H1 (cell line): Measurements from ENCODE around the gene UBR1. TPM values are rescaled to one million over a fixed set of nuclear protein-coding genes. Genes with fewer than 3 reads are reported as not detected.

Experiments used
- BACH1 ChIP-seq: IDR thresholded peaks from 2 replicates; pipeline ENCODE4 v1.6.1; 2012; ENCODE audit warnings: low read length, improper control_type of control experiment
- EZH2 ChIP-seq: fragments of 200-600 bp; sonication (generic); IDR thresholded peaks from 2 replicates; pipeline ENCODE4 v1.7.1; 2012; ENCODE audit warnings: low read depth, mild to moderate bottlenecking, moderate library complexity, low read length, inconsistent platforms; ENCODE audit not compliant: severe bottlenecking
- POLR2AphosphoS5 ChIP-seq: IDR thresholded peaks from 2 replicates; pipeline ENCODE4 v1.6.1; 2011; ENCODE audit warnings: low read depth, low read length
- polyA plus RNA-seq, 7 experiments: library from polyadenylated mRNA; depleted of rRNA in 3 of 7; stranded (reverse) in 5 of 7; unstranded in 2 of 7; fragments of >200 nt in 5 of 7; fragments of 200-250 nt in 2 of 7; gene quantifications; 1 replicate in 5 of 7; 2 replicates in 1 of 7; 4 replicates in 1 of 7; pipeline versions ENCODE4 v1.2.1 to v1.2.3, GENCODE V29; 2011 to 2013; ENCODE audit warnings: missing spikeins in 2 of 7, mixed read lengths in 2 of 7
- total RNA-seq: library from RNA; stranded (reverse); fragmentation: NEBNext Ultra II Directional; extraction: Animal tissue kit (Norgen Biotek cat#: 25700); gene quantifications from 2 replicates; pipeline ENCODE4 v1.2.1, GENCODE V29; 2021
- TF ChIP-seq, protein P1 (sequence below): fragments of 300-600 bp; sonication (generic); IDR thresholded peaks from 2 replicates; pipeline ENCODE4 v1.7.1; 2012; ENCODE audit warnings: low read length, moderate library complexity, mild to moderate bottlenecking, inconsistent platforms; ENCODE audit not compliant: insufficient replicate concordance

UBR1 gene
- total and polyA plus RNA-seq, 2 of the 8 experiments (the other 6 are each of a cell fraction or from before 2014, with no cell fraction given) = 3.7 to 18.7 TPM

DNA sequence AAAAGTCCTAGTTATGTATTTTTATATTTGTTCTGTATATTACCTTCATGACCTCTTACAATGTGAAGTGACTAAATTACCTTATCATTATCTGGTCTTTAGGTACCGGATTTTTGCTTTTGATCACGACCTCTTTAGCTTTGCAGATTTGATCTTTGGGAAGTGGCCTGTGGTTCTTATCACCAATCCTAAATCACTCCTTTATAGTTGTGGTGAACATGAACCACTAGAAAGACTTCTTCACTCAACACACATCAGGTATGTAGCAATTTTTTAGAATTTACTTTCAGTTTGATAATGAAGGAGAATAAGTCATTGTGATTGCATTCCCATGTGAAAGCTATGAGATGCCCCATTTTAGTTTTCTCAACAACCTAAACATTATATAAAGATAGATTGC, 45.9 kb upstream of the UBR1 start (continued):
- TF ChIP-seq, protein P1, sequence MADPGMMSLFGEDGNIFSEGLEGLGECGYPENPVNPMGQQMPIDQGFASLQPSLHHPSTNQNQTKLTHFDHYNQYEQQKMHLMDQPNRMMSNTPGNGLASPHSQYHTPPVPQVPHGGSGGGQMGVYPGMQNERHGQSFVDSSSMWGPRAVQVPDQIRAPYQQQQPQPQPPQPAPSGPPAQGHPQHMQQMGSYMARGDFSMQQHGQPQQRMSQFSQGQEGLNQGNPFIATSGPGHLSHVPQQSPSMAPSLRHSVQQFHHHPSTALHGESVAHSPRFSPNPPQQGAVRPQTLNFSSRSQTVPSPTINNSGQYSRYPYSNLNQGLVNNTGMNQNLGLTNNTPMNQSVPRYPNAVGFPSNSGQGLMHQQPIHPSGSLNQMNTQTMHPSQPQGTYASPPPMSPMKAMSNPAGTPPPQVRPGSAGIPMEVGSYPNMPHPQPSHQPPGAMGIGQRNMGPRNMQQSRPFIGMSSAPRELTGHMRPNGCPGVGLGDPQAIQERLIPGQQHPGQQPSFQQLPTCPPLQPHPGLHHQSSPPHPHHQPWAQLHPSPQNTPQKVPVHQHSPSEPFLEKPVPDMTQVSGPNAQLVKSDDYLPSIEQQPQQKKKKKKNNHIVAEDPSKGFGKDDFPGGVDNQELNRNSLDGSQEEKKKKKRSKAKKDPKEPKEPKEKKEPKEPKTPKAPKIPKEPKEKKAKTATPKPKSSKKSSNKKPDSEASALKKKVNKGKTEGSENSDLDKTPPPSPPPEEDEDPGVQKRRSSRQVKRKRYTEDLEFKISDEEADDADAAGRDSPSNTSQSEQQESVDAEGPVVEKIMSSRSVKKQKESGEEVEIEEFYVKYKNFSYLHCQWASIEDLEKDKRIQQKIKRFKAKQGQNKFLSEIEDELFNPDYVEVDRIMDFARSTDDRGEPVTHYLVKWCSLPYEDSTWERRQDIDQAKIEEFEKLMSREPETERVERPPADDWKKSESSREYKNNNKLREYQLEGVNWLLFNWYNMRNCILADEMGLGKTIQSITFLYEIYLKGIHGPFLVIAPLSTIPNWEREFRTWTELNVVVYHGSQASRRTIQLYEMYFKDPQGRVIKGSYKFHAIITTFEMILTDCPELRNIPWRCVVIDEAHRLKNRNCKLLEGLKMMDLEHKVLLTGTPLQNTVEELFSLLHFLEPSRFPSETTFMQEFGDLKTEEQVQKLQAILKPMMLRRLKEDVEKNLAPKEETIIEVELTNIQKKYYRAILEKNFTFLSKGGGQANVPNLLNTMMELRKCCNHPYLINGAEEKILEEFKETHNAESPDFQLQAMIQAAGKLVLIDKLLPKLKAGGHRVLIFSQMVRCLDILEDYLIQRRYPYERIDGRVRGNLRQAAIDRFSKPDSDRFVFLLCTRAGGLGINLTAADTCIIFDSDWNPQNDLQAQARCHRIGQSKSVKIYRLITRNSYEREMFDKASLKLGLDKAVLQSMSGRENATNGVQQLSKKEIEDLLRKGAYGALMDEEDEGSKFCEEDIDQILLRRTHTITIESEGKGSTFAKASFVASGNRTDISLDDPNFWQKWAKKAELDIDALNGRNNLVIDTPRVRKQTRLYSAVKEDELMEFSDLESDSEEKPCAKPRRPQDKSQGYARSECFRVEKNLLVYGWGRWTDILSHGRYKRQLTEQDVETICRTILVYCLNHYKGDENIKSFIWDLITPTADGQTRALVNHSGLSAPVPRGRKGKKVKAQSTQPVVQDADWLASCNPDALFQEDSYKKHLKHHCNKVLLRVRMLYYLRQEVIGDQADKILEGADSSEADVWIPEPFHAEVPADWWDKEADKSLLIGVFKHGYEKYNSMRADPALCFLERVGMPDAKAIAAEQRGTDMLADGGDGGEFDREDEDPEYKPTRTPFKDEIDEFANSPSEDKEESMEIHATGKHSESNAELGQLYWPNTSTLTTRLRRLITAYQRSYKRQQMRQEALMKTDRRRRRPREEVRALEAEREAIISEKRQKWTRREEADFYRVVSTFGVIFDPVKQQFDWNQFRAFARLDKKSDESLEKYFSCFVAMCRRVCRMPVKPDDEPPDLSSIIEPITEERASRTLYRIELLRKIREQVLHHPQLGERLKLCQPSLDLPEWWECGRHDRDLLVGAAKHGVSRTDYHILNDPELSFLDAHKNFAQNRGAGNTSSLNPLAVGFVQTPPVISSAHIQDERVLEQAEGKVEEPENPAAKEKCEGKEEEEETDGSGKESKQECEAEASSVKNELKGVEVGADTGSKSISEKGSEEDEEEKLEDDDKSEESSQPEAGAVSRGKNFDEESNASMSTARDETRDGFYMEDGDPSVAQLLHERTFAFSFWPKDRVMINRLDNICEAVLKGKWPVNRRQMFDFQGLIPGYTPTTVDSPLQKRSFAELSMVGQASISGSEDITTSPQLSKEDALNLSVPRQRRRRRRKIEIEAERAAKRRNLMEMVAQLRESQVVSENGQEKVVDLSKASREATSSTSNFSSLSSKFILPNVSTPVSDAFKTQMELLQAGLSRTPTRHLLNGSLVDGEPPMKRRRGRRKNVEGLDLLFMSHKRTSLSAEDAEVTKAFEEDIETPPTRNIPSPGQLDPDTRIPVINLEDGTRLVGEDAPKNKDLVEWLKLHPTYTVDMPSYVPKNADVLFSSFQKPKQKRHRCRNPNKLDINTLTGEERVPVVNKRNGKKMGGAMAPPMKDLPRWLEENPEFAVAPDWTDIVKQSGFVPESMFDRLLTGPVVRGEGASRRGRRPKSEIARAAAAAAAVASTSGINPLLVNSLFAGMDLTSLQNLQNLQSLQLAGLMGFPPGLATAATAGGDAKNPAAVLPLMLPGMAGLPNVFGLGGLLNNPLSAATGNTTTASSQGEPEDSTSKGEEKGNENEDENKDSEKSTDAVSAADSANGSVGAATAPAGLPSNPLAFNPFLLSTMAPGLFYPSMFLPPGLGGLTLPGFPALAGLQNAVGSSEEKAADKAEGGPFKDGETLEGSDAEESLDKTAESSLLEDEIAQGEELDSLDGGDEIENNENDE = no peak
- TF ChIP-seq BACH1 = no peak
- TF ChIP-seq EZH2 = no peak
- TF ChIP-seq POLR2AphosphoS5 = no peak
